DMS79 (cell line): ENCODE measurements around the gene LNPEP.

ENCODE experiments used
- DNase-seq: peaks from one replicate; lab custom pipeline; 2025; lab: John Stamatoyannopoulos, UW

LNPEP gene

DNA sequence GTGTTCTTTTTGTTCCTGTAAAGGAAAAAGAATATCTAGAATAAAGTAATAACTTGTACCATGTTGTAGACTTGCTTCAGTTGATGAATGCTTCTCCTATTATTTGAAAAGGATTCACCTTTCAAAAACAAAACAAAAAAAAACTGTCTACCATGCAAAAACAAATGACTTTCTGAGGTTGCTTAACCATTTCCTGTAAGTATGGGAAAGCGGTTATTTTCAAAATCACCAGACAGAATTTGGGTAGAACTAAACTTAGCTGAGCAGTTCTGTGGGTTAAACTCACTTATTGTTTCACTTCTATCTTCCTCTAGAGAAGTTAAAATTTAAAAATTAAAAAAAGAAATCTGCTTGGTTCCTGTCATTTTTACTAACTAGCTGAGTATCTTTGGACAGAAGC, 25.2 kb downstream of the LNPEP start:
- no peak for DNase-seq

DNA sequence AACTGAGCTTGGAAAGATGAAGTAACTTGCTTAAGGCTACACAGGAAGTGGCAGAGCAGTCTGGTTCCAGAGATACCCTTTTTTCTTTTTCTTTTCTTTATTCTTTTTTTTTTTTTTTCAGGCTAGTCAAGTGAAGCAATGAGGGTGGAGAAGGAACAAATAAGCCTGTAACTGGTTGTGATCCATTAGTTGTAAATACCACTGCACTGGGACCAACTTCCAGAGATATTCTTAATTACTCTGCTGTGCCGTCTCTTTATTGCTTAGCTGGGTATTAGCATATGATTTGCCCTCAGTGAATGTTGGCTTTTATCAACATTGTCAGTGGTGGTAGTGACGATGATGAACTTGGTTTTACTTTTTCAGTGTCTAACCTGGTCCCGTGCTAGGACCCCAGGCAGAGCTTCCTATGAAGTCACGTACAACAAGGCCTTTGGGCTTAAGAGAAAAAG, 26.7 kb downstream of the LNPEP start:
- no peak for DNase-seq

DNA sequence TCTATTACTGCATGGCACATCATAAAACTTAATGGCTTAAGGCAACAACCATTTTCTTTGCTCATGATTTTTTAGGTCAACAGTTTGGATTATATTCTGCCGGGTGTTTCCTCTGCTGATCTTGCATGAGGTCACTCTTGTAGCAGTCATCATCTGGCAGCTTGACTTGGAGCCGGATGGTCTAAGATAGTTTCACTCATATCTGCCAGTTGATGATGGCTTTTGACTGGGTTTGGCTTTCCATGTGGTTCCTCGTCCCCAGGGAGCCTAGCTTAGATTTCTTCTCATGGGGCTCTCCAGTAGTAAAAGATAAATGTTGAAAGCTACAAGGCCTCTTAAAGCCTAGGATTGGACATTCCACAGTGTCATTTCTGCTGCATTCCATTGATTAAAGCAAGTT, 27.4 kb downstream of the LNPEP start:
- DNase-seq = no peak

DNA sequence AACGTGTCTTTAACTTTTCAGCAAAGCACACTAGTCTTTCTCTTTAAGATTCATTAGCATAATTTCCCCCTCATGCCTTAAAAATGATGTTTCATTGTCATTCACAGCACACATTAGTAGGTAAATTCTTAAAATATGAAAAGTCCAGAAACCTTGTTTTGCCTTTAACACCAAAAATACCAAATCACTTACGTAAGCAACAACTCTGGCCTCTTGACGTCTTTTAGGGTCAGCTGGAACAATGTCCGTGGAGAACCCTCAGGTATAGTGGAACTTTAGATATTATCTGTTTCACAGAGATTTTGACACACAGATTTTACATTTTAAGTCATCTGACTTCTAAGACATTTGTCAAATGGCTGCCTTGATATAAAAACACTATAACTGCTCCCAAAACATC, 30.9 kb downstream of the LNPEP start:
- DNase-seq = no peak

- DNase-seq = no peak
Observed at GRCh38 chr5:96967400-96967799, 31.5 kb downstream of the LNPEP start.

GRCh38 chr5:96968074-96968473, 32.2 kb downstream of the LNPEP start:
- no peak for DNase-seq

GRCh38 chr5:96968614-96969013, 32.7 kb downstream of the LNPEP start:
- no peak for DNase-seq

DNA sequence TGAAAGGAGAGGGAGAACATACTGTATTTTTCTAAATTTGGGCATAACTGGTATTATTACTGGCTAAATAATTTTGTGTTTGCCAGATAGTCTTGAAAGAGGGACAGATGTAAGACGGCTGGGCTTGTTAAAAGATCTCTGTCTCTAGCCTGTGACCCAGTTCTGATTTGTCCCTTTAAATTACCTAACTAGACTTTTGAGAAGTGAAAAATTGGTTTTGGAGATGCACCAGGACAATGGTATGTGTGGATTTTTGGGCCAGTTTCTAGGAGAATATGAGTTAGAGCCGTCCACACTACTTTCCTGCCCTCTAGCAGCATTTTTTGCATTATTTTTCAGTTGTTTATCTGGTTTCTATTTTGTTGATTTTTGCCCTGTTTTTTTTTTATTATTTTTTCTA, 33.5 kb downstream of the LNPEP start:
- no peak for DNase-seq

- DNase-seq = no peak
Observed at GRCh38 chr5:96972599-96973334, 36.9 kb downstream of the LNPEP start.

- DNase-seq = no peak
Observed at GRCh38 chr5:96973532-96974401, 37.9 kb downstream of the LNPEP start.

- no peak for DNase-seq
Observed at GRCh38 chr5:96975656-96976055, 39.8 kb downstream of the LNPEP start.

- DNase-seq = no peak
Observed at GRCh38 chr5:96977228-96977627, 41.3 kb downstream of the LNPEP start.

DNA sequence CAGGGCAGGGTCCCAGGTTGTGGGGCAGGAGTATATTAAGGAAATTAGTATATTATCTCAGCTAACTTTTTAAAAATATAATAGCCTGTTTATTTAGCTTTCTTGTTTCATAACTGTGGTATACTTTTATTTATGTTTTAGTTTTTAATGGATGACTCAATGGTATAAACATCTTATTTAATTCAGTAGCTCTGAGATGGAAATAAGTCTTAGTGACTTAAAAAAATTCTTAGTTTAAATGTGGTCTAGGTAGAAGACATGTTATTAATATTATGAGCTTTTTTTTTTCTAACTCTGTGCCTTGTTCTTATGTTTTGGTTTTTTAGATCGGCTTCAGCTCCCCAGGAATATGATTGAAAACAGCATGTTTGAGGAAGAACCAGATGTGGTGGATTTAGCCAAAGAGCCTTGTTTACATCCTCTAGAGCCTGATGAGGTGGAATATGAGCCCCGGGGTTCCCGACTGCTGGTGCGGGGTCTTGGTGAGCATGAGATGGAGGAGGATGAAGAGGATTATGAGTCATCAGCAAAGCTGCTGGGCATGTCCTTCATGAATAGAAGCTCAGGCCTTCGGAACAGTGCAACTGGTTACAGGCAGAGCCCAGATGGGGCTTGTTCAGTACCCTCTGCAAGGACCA, 43.1 kb downstream of the LNPEP start:
- no peak for DNase-seq

- no peak for DNase-seq
Observed at GRCh38 chr5:96984506-96985192, 48.8 kb downstream of the LNPEP start.

GRCh38 chr5:96986450-96986849, 50.6 kb downstream of the LNPEP start:
- no peak for DNase-seq

DNA sequence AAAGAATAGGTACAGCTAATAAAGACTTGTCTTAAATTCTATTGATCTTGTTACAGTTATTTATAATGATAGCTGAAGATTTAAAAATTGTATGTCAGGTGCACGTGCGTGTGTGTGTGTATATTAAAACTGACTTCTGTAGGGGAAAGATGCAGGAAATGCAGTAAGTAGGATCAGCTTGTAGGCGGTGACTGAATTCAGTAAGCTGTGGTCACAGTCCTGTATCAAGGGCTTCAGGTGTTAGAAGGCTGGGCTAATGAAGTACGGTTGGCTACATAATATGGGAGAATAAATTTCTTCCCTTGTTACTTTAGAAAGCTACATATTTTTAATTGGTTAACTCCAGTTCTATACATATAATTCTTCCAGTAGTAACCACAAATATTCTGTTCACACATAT, 54.2 kb downstream of the LNPEP start:
- DNase-seq = no peak

GRCh38 chr5:96991708-96992107, 55.8 kb downstream of the LNPEP start:
- DNase-seq = no peak

- no peak for DNase-seq
Observed at GRCh38 chr5:96993760-96994159, 57.9 kb downstream of the LNPEP start.

- DNase-seq = no peak
Observed at GRCh38 chr5:96994493-96994892, 58.6 kb downstream of the LNPEP start.

DNA sequence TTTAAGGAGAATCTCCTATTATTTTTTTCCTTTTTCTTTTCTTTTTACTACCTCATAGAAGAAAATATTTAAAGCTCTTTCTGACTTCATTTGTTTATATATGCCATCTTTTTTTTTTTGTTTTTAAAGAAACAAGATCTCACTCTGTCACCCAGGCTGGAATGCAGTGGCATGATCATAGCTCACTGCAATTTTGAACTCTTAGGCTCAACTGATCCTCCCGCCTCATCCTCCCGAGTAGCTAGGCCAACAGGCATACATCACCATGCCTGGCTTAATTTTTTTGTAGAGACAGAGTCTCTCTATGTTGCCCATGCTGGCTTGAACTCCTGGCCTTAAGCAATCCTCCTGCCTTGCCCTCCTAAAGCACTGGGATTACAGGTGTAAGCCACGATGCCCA, 59.5 kb downstream of the LNPEP start:
- no peak for DNase-seq

- peak; percentile 4 for DNase-seq
Observed at GRCh38 chr5:96997265-96997859, 61.5 kb downstream of the LNPEP start.

DNA sequence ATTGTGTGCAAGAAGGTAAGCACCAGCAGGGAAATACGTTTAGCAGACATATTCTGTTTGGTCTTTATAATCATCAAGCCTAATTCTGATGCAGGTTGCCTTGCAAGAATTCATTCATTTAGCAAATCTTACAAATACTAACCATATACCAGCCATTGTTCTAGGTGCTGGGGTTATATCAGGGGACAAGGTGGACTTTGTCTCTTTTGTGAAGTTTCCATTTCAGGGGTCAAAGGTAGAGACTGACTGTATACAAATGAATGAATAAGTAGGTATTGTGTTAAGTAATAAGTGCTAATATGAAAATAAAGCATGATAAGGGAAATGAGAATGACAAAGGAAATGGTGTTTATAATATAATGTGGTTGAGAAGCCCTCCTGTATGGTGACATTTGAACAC, 64.0 kb downstream of the LNPEP start:
- DNase-seq = no peak
